Measurements from ENCODE around the gene VPS26C.

DNA sequence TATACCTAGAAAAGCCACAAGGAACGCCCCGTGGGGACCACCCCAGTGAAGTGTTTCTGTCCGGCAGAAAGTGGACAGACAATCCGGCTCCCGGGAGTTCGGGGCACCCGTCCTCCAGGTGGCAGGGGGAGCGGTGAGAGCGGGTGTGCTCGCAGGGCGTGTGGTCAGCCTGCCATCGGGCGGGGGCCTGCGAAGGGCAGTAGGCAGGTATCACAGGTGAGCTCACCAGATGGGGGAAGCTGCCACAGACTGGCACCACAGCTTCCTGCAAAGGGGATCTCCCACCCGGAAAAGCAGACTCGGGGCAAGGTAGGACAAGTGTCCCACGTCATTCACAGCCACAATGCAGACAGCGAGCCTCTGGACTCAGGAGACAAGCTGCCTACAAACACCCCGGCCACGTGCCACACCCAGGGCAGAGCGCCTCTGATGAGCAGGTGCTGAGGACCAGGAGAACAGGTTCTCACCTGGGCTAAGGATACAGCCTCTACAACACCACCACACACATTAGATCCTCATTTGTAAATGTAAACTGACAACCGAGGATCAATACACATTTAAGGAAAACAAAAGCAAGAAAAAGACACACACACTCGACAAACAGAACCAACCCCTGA, 36.4 kb downstream of the VPS26C start:
- TF ChIP-seq POLR2A (IDR thresholded peaks at IDR 0.05; ENCODE audit: low read length) (no peak), GATA1 (IDR thresholded peaks at IDR 0.05; ENCODE audit: low read depth, low read length) (no peak)
